Endothelial cell (in vitro differentiated cells): ENCODE measurements around the gene HYAL1. TPM values are rescaled to one million over a fixed set of nuclear protein-coding genes. Genes with fewer than 3 reads are reported as not detected.
"Not testable (repeated sequence)": the region's sequence is repeated elsewhere in the genome, so short reads cannot be mapped to it uniquely, and the experiment has no call there.

Source experiments
- DNase-seq: peaks from one replicate; pipeline ENCODE4 v3.0.0; 2021; ENCODE audit warnings: low spot score
- H3K27ac Mint-ChIP-seq: one replicate; pipeline ENCODE4 v1.8.0; 2021; ENCODE audit warnings: mixed read lengths, inconsistent platforms; ENCODE audit not compliant: unreplicated experiment
- H3K27me3 Mint-ChIP-seq: one replicate; pipeline ENCODE4 v1.8.0; 2021; ENCODE audit warnings: mild to moderate bottlenecking, moderate library complexity, mixed read lengths, inconsistent platforms; ENCODE audit not compliant: unreplicated experiment
- H3K36me3 Mint-ChIP-seq: one replicate; pipeline ENCODE4 v1.8.0; 2021; ENCODE audit warnings: mild to moderate bottlenecking, low read depth, mixed read lengths, inconsistent platforms; ENCODE audit not compliant: unreplicated experiment
- H3K4me1 Mint-ChIP-seq: one replicate; pipeline ENCODE4 v1.8.0; 2021; ENCODE audit warnings: mild to moderate bottlenecking, mixed read lengths, inconsistent platforms; ENCODE audit not compliant: unreplicated experiment
- H3K4me3 Mint-ChIP-seq: one replicate; pipeline ENCODE4 v1.8.0; 2021; ENCODE audit warnings: mild to moderate bottlenecking, mixed read lengths, inconsistent platforms; ENCODE audit not compliant: unreplicated experiment
- H3K9me3 Mint-ChIP-seq: one replicate; pipeline ENCODE4 v1.8.0; 2021; ENCODE audit warnings: mixed read lengths, inconsistent platforms; ENCODE audit not compliant: unreplicated experiment
- total RNA-seq: library from RNA; stranded (reverse); fragmentation: NEBNext Ultra II Directional; extraction: Animal tissue kit (Norgen Biotek cat#: 25700); gene quantifications from one replicate; pipeline ENCODE4 v1.2.1, GENCODE V29; 2021; ENCODE audit not compliant: unreplicated experiment
- TF ChIP-seq, protein P1 (sequence below): fragments of 200-600 bp; sonication (generic); IDR thresholded peaks from one replicate; pipeline ENCODE4 v1.5.0; 2021; ENCODE audit warnings: antibody characterized with exemption; ENCODE audit not compliant: unreplicated experiment

HYAL1 gene
- total RNA-seq, 1 donor from 2014 or later, result 1.6 TPM

DNA sequence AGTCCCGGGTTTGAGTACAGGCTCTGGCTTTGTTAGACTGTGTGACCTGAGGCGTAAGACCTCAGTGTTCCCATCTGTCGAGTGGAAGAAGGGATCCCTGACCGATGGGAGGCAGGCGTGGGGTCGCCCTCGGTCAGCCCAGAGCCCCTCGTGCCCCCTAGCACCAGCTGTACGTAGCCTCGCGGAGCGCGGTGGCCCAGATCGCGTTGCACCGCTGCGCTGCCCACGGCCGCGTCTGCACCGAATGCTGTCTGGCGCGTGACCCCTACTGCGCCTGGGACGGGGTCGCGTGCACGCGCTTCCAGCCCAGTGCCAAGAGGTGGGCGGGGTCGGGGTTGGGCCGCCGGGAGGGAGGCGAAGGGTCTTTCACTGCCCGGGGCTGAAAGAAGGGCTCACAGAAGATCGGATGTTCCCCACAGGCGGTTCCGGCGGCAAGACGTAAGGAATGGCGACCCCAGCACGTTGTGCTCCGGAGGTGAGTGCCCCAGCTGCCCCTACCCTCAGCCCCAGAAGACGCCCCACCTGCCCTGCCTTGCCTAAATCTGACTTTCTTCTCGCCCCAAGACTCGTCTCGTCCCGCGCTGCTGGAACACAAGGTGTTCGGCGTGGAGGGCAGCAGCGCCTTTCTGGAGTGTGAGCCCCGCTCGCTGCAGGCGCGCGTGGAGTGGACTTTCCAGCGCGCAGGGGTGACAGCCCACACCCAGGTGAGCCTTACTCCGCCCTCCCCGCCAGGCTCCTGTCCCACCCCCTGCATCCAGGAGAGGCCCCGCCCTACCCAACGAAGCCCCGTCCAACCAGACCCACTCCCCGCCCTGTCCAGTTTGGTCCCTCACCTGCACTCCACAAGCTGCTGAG lies 28.0 kb downstream of the HYAL1 start:
- peak overlapping the region; percentile 25 for H3K4me3 Mint-ChIP-seq
- H3K9me3 Mint-ChIP-seq, result no peaks in the 10 kb centered on the region
- TF ChIP-seq, protein P1, sequence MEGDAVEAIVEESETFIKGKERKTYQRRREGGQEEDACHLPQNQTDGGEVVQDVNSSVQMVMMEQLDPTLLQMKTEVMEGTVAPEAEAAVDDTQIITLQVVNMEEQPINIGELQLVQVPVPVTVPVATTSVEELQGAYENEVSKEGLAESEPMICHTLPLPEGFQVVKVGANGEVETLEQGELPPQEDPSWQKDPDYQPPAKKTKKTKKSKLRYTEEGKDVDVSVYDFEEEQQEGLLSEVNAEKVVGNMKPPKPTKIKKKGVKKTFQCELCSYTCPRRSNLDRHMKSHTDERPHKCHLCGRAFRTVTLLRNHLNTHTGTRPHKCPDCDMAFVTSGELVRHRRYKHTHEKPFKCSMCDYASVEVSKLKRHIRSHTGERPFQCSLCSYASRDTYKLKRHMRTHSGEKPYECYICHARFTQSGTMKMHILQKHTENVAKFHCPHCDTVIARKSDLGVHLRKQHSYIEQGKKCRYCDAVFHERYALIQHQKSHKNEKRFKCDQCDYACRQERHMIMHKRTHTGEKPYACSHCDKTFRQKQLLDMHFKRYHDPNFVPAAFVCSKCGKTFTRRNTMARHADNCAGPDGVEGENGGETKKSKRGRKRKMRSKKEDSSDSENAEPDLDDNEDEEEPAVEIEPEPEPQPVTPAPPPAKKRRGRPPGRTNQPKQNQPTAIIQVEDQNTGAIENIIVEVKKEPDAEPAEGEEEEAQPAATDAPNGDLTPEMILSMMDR, result no peak
- no peak for DNase-seq
- H3K27me3 Mint-ChIP-seq, result peaks cover 19% of the 10 kb centered on the region
- H3K36me3 Mint-ChIP-seq, result no peaks in the 10 kb centered on the region
- peak overlapping the region; percentile 42 for H3K27ac Mint-ChIP-seq
- H3K4me1 Mint-ChIP-seq, result peaks cover 16% of the 10 kb centered on the region

GRCh38 chr3:50274371-50275104 lies 28.8 kb downstream of the HYAL1 start:
- no peaks in the 10 kb centered on the region for H3K9me3 Mint-ChIP-seq
- H3K4me3 Mint-ChIP-seq, result peak overlapping the region; percentile 56
- peaks cover 16% of the 10 kb centered on the region for H3K4me1 Mint-ChIP-seq
- TF ChIP-seq, protein P1, result peak; percentile 93
- no peaks in the 10 kb centered on the region for H3K36me3 Mint-ChIP-seq
- peaks cover 21% of the 10 kb centered on the region for H3K27me3 Mint-ChIP-seq
- peak overlapping the region; percentile 52 for H3K27ac Mint-ChIP-seq
- peak; percentile 74 for DNase-seq

DNA sequence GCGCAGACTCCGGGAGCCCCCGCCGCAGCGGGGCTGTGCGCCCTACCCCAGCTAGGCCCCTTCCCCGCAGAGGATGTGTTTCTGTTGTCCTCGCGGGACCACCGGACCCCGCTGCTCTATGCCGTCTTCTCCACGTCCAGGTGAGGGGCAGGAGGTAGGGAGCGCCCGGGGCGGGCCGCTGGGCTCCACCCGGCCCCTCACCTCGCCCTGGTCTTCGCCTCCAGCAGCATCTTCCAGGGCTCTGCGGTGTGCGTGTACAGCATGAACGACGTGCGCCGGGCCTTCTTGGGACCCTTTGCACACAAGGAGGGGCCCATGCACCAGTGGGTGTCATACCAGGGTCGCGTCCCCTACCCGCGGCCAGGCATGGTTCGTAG lies 29.7 kb downstream of the HYAL1 start:
- no peaks in the 10 kb centered on the region for H3K9me3 Mint-ChIP-seq
- H3K4me1 Mint-ChIP-seq, result peaks cover 16% of the 10 kb centered on the region
- no peak for DNase-seq
- no peak overlapping the region for H3K4me3 Mint-ChIP-seq
- peaks cover under 1% of the 10 kb centered on the region for H3K36me3 Mint-ChIP-seq
- H3K27me3 Mint-ChIP-seq, result peaks cover 25% of the 10 kb centered on the region
- no peak overlapping the region for H3K27ac Mint-ChIP-seq
- TF ChIP-seq, protein P1, result no peak

GRCh38 chr3:50272911-50273688 lies 30.3 kb downstream of the HYAL1 start:
- no peak overlapping the region for H3K4me3 Mint-ChIP-seq
- peaks cover 31% of the 10 kb centered on the region for H3K27me3 Mint-ChIP-seq
- DNase-seq, result peak; percentile 94
- H3K9me3 Mint-ChIP-seq, result no peaks in the 10 kb centered on the region
- no peak overlapping the region for H3K27ac Mint-ChIP-seq
- peaks cover 6% of the 10 kb centered on the region for H3K36me3 Mint-ChIP-seq
- TF ChIP-seq, protein P1, result peak; percentile 95
- H3K4me1 Mint-ChIP-seq, result peaks cover 16% of the 10 kb centered on the region

DNA sequence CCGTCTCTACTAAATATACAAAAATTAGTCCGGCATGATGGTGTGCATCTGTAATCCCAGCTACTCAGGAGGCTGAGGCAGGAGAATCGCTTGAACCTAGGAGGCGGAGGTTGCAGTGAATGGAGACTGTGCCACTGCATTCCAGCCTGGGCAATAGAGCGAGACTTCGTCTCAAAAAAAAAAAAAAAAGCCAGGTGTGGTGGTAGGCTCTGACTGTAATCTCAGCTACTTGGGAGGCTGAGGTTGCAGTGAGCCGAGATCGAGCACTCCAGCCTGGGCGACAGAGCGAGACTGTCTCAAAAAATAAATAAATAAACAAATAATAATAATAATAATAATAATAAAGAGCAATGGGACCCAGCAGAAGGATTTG lies 30.9 kb downstream of the HYAL1 start:
- not testable (repeated sequence) for H3K27ac Mint-ChIP-seq, DNase-seq, H3K4me3 Mint-ChIP-seq, H3K36me3 Mint-ChIP-seq, H3K9me3 Mint-ChIP-seq
- H3K4me1 Mint-ChIP-seq, result peaks cover 16% of the 10 kb centered on the region
- H3K27me3 Mint-ChIP-seq, result peaks cover 35% of the 10 kb centered on the region
